Iris pigment epithelial cell (primary cell): ENCODE measurements around the gene CTAGE9.
"Not testable (repeated sequence)": the region's sequence is repeated elsewhere in the genome, so short reads cannot be mapped to it uniquely, and the experiment has no call there.

ENCODE experiments used
- DNase-seq: peaks from one replicate; pipeline ENCODE4 v3.0.0-alpha.2; 2011; ENCODE audit warnings: low read depth

Gene CTAGE9

GRCh38 chr6:131729550-131729949 lies 18.7 kb upstream of the CTAGE9 start:
- DNase-seq = no peak

- no peak for DNase-seq
Measured at GRCh38 chr6:131728296-131728939, 17.6 kb upstream of the CTAGE9 start.

DNA sequence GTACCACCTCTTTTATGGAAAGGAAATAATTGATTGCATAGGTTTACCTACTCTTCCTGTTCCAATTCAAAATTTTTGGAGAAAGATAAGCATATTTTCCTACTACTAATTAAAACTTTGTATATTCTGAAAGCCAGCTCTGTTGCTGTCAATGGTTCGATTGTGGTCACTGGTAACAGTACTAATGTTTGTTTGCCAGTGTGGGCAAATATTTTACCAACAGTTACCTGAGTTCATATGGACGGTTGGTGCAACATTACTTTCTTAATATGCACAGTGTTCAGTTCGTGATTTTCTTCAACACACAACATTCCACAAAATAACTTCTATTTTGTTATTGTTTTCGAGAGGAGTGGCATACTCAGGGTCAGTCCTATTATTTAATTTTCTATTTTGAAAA lies 17.1 kb upstream of the CTAGE9 start:
- DNase-seq = no peak

- DNase-seq = no peak
Measured at GRCh38 chr6:131727467-131727866, 16.6 kb upstream of the CTAGE9 start.

DNA sequence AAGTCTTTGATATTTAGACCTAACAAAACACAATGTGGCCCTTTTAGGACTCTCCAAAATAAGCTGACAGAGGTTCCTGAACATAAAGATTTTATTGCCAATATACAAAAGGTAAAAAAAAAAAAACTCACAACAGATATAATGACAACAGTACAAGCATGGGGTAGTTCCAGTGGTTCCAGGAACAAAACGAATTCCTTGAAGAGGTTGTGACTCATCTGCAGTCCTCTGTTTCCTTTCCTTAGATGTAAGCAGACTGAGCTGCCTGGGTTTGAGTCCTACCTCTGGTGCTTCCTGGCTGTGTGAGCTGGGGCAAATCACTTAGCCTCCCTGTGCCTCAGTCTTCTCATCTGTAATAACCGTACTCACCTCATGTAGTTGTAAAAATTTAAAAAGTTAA lies 13.3 kb upstream of the CTAGE9 start:
- peak; percentile 25 for DNase-seq

DNA sequence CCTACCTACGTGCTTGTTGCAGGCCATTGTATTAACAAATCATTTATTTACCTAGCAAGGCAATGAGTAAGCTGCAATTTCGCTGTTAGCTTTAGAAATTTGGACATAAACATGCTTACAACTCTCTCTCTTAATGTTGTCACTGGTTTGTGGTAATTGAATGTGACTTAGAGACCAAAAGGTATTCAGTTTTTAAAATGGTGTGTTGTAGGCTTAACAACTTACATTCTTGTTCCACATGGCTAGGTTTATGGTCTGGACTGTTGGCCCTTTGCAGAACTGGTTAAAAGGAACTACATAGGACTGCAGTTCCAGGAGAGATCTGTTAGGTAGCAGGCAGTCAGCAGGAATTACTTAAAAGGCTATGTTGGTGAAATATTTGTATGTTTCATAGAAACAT lies 10.3 kb upstream of the CTAGE9 start:
- DNase-seq = no peak

- no peak for DNase-seq
Measured at GRCh38 chr6:131717836-131718542, 7.2 kb upstream of the CTAGE9 start.

DNA sequence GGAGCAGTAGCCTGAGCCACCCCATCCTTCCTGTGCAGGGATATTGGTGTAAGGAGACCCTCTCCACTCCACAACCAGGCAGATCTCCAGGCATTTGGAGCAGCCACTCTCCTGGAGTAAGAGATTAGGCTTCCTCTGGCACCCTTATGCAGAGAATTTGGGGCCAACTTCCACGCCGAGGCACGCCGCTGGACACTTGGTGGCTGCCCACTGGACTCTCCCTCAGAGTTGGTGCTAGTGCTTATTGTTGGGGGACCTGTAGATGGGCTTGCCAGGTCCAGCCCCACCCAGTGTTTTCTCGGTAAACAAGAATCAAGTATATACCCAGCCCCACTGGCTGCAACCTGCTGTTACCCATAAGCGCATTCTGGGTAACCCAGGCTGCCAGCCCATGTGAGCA lies 4.8 kb upstream of the CTAGE9 start:
- DNase-seq = not testable (repeated sequence)

DNA sequence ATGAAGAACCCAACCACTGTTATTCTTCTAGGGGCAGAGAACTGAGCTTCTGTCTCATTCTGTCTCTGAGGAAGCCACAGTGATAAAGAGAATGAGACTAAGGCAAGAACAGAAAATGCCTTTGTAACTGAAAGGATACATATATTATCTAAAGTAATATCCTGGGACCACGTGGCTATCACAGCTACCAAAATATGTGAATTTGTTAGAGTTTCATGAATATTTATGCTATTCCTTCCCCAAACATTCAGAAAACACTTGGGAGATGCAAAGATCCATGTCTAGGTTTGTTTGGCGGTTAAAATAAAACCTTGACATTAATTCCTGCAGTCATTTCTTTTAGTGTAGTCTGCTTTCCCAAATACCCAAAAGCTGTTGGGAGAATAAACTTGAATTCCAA lies 6.9 kb downstream of the CTAGE9 start:
- DNase-seq = not testable (repeated sequence)

DNA sequence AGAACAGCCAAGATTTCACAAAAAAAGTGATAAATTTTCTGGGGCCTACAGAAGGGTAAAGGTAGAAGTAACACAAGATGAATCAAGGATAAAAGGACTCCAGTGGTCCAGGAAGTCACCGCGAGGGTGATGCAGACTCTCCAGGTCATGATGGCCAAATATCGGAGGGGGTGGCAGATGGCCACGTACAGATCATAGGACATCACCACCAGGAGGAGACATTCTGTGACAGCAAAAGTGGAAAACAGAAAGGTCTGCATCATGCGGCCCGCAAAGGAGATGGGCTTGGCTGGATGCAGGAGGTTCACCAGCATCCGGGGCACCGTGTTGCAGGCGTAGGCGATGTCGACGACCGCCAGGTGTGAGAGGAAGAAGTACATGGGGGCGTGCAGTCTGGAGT lies 10.0 kb downstream of the CTAGE9 start:
- DNase-seq = not testable (repeated sequence)

- no peak for DNase-seq
Measured at GRCh38 chr6:131696956-131697355, 13.9 kb downstream of the CTAGE9 start.

- DNase-seq = peak; percentile 62
Measured at GRCh38 chr6:131694832-131695426, 15.9 kb downstream of the CTAGE9 start.

DNA sequence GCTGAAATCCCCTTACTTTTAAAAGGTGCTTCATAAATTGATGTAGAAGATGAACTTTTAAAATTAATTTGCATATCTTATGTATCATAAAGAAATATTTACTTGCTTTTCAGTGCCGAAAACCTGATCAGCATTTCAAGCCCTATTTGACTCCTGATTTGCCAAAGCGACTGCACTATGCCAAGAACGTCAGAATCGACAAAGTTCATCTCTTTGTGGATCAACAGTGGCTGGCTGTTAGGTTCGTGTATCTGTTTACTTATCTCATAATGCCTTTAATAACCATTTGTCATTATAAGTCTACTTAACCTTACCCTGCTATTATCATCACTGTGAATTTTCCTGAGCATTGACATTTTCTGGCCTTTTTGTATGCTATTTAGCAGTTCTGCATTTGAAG lies 17.4 kb downstream of the CTAGE9 start:
- DNase-seq = no peak

DNA sequence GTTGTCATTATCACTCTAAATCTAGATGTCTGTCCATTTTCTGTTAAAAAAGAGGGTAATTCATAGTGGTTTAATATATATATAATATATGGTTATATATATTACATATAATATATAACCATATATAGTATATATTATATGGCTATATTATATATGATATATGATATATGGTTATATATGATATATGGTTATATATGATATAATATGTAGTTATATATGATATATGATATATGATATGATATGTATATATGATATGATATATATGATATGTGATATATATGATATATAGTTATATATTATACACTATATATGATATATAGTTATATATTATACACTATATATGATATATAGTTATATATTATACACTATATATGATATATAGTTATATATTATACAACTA lies 18.2 kb downstream of the CTAGE9 start:
- DNase-seq = no peak

DNA sequence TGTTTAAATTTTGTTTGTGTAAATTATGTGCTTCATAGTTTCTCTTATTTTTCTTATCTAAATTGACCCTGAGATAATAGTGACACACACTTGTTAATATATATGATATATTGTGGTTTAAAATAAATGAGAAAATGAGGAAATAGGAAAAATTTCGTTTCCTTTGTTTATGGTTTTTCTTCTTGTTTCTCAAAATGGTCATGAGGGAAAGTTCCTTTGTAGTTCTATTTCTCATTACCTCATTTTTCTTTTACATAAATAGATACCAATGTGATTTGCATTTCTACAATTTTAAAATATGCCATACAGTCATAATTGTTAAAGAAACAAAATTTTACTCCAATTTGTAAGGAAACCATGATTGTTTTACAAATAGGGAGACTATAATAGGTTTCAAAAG lies 18.8 kb downstream of the CTAGE9 start:
- DNase-seq = no peak

- no peak for DNase-seq
Measured at GRCh38 chr6:131688286-131688685, 22.5 kb downstream of the CTAGE9 start.

- DNase-seq = peak; percentile 3
Measured at GRCh38 chr6:131687022-131687421, 23.8 kb downstream of the CTAGE9 start.

GRCh38 chr6:131685266-131685780 lies 25.5 kb downstream of the CTAGE9 start:
- no peak for DNase-seq

DNA sequence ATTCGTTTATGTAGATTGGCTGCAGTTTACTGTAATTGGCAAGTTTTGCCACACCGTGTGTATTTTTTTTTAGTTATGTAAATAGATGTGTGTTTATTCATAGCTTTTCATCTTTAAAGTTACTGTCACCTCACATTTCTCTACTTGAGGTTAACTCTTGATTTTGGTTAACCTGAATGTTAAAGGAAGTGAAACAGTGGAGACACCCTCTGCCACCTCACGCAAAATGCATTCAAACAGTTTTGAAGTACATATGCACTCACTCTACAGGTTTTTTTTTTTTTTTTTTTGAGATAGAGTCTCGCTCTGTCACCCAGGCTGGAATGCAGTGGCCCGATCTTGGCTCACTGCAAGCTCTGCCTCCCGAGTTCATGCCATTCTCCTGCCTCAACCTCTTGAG lies 27.3 kb downstream of the CTAGE9 start:
- no peak for DNase-seq

GRCh38 chr6:131682442-131682841 lies 28.4 kb downstream of the CTAGE9 start:
- DNase-seq = peak; percentile 3

- DNase-seq = no peak
Measured at GRCh38 chr6:131681585-131681984, 29.2 kb downstream of the CTAGE9 start.

DNA sequence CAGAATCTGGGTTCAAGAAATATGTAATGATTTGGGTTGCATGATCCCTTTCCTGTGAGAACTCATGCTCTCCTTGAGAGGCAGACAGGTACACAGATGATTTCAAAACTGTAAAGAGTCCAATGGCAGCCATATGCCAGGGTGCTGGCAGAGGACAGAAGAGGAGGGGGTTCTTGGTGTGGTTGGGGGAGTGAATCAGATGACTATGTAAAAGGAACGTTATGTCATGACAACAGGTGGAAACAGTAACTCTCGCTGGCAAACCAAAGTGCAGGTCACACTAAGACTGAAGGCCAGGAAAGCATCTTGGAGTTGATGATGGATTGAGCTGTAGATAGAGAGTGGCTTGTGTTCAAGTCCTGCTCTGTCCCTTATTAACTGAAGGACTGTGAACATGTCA lies 29.9 kb downstream of the CTAGE9 start:
- DNase-seq = no peak

DNA sequence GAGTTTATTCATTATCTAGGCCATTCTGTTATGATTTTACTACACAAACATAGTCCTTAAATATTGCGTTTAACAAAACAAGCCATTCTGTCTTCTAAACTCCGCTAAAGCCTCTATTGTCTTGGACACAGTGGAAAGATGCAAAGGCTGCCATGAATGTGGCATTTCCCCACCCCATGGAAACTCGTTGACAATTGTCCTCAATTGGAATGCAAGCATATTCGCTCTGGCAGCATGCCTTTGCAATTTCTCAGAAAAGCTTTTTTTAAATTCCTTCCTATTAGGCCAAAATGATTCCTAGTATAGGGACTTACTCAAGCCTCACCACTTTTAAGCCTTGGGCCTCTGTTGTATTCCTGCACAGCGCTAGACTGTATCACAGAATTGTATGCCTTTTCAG lies 32.4 kb downstream of the CTAGE9 start:
- no peak for DNase-seq
